ENCODE measurements around the gene BCL10.

- TF ChIP-seq CTCF (CRISPR knock-in tag; IDR thresholded peaks at IDR 0.05) (no peak), RAD21 (CRISPR knock-in tag; IDR thresholded peaks at IDR 0.05) (no peak), FOXP1 (IDR thresholded peaks at IDR 0.05) (no peak), FOXP1 (CRISPR knock-in tag; IDR thresholded peaks at IDR 0.05) (no peak), PHF8 (CRISPR knock-in tag; IDR thresholded peaks at IDR 0.05) (no peak), ZNF780A (CRISPR knock-in tag; IDR thresholded peaks at IDR 0.05) (no peak), ATF6 (CRISPR knock-in tag; conservative IDR thresholded peaks at IDR 0.05) (no peak), ELF1 (CRISPR knock-in tag; IDR thresholded peaks at IDR 0.05) (no peak), SP1 (IDR thresholded peaks at IDR 0.05) (no peak), SP1 (CRISPR knock-in tag; IDR thresholded peaks at IDR 0.05) (no peak), MXI1 (IDR thresholded peaks at IDR 0.05; ENCODE audit: borderline replicate concordance, low read depth, low read length) (no peak), SALL2 (CRISPR knock-in tag; IDR thresholded peaks at IDR 0.05) (no peak), HNRNPUL1 (IDR thresholded peaks at IDR 0.05; ENCODE audit: low read depth, low read length) (no peak), NR2F2 (IDR thresholded peaks at IDR 0.05; ENCODE audit: borderline replicate concordance, low read depth) (no peak)
- TF ChIP-seq, protein P1, sequence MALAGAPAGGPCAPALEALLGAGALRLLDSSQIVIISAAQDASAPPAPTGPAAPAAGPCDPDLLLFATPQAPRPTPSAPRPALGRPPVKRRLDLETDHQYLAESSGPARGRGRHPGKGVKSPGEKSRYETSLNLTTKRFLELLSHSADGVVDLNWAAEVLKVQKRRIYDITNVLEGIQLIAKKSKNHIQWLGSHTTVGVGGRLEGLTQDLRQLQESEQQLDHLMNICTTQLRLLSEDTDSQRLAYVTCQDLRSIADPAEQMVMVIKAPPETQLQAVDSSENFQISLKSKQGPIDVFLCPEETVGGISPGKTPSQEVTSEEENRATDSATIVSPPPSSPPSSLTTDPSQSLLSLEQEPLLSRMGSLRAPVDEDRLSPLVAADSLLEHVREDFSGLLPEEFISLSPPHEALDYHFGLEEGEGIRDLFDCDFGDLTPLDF (CRISPR knock-in tag; IDR thresholded peaks at IDR 0.05), result no peak
- TF ChIP-seq, protein P2, sequence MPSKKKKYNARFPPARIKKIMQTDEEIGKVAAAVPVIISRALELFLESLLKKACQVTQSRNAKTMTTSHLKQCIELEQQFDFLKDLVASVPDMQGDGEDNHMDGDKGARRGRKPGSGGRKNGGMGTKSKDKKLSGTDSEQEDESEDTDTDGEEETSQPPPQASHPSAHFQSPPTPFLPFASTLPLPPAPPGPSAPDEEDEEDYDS (CRISPR knock-in tag; IDR thresholded peaks at IDR 0.05), result no peak
Measured at GRCh38 chr1:85289207-85289847, 12.9 kb upstream of the BCL10 start.
